GM18909 (cell line): ENCODE data around the gene SPDYE2.
"Not testable (repeated sequence)": the region's sequence is repeated elsewhere in the genome, so short reads cannot be mapped to it uniquely, and the experiment has no call there.

Experiments used
- ATAC-seq: cut with Tn5 transposase; IDR thresholded peaks from one replicate; pipeline ENCODE4 v1.9.1; 2021; ENCODE audit warnings: mild to moderate bottlenecking; ENCODE audit not compliant: unreplicated experiment, poor library complexity

Gene SPDYE2

GRCh38 chr7:102550808-102551422 lies at the start of gene SPDYE2:
TSS of gene SPDYE2 (plus strand) at chr7:102551226. CDS start at chr7:102553256, 2,030 bp downstream.
- not testable (repeated sequence) for ATAC-seq

GRCh38 chr7:102503141-102503540 lies 47.9 kb upstream of the SPDYE2 start:
- not testable (repeated sequence) for ATAC-seq

GRCh38 chr7:102505298-102506185 lies 45.5 kb upstream of the SPDYE2 start:
- not testable (repeated sequence) for ATAC-seq

- ATAC-seq: not testable (repeated sequence)
These were observed 43.5 kb upstream of the SPDYE2 start for GRCh38 chr7:102507410-102508088.

GRCh38 chr7:102510575-102510974 lies 40.5 kb upstream of the SPDYE2 start:
- ATAC-seq: not testable (repeated sequence)

GRCh38 chr7:102511860-102512522 lies 39.0 kb upstream of the SPDYE2 start:
- ATAC-seq: peak; percentile 40

- not testable (repeated sequence) for ATAC-seq
These were observed 38.3 kb upstream of the SPDYE2 start for GRCh38 chr7:102512642-102513221.

GRCh38 chr7:102514881-102515721 lies 35.9 kb upstream of the SPDYE2 start:
- ATAC-seq: peak; percentile 68

GRCh38 chr7:102515889-102516288 lies 35.1 kb upstream of the SPDYE2 start:
- not testable (repeated sequence) for ATAC-seq

- not testable (repeated sequence) for ATAC-seq
These were observed 34.1 kb upstream of the SPDYE2 start for GRCh38 chr7:102516951-102517350.

- ATAC-seq: peak; percentile 73
These were observed 33.4 kb upstream of the SPDYE2 start, which contains the start of gene RASA4B for GRCh38 chr7:102517550-102518147. TSS of gene RASA4B (minus strand) at chr7:102517777. CDS start at chr7:102517710, 67 bp downstream.

GRCh38 chr7:102520797-102521196 lies 30.2 kb upstream of the SPDYE2 start:
- ATAC-seq: not testable (repeated sequence)

- ATAC-seq: not testable (repeated sequence)
These were observed 26.2 kb upstream of the SPDYE2 start for GRCh38 chr7:102524803-102525202.

- ATAC-seq: not testable (repeated sequence)
These were observed 23.8 kb upstream of the SPDYE2 start for GRCh38 chr7:102527182-102527581.

GRCh38 chr7:102527822-102528793 lies 22.9 kb upstream of the SPDYE2 start:
- ATAC-seq: not testable (repeated sequence)

- not testable (repeated sequence) for ATAC-seq
These were observed 19.4 kb upstream of the SPDYE2 start for GRCh38 chr7:102531583-102531982.

GRCh38 chr7:102532127-102532526 lies 18.9 kb upstream of the SPDYE2 start:
- ATAC-seq: not testable (repeated sequence)
